WTC11 (cell line): ENCODE measurements around the gene SLC6A18.

ENCODE experiments used
- FOXP1 ChIP-seq: sonication (generic); formaldehyde crosslinking; IDR thresholded peaks from 2 replicates; pipeline ENCODE4 v1.8.0; 2022; ENCODE audit warnings: missing genetic modification reagents, mild to moderate bottlenecking, moderate library complexity, borderline replicate concordance
- JUN ChIP-seq: sonication (generic); formaldehyde crosslinking; IDR thresholded peaks from 2 replicates; pipeline ENCODE4 v1.8.0; 2023; ENCODE audit warnings: mild to moderate bottlenecking, missing genetic modification reagents
- NR1H2 ChIP-seq: sonication (generic); formaldehyde crosslinking; IDR thresholded peaks from 2 replicates; pipeline ENCODE4 v1.9.0; 2021; ENCODE audit warnings: mild to moderate bottlenecking, moderate library complexity, missing genetic modification reagents
- NR2C2 ChIP-seq: sonication (generic); formaldehyde crosslinking; IDR thresholded peaks from 2 replicates; pipeline ENCODE4 v1.8.0; 2022; ENCODE audit warnings: mild to moderate bottlenecking, missing genetic modification reagents
- ZNF232 ChIP-seq: sonication (generic); formaldehyde crosslinking; IDR thresholded peaks from 2 replicates; pipeline ENCODE4 v1.8.0; 2022; ENCODE audit warnings: mild to moderate bottlenecking, missing genetic modification reagents
- TF ChIP-seq, protein P1 (sequence below): fragments of 200-600 bp; IDR thresholded peaks from 2 replicates; pipeline ENCODE4 v1.8.0; 2022; ENCODE audit warnings: antibody characterized with exemption
- TF ChIP-seq, protein P2 (sequence below): sonication (generic); formaldehyde crosslinking; conservative IDR thresholded peaks from 2 replicates; pipeline ENCODE4 v1.8.1; 2023; ENCODE audit warnings: mild to moderate bottlenecking, low read depth, missing genetic modification reagents, moderate library complexity
- TF ChIP-seq, protein P3 (sequence below): sonication (generic); formaldehyde crosslinking; IDR thresholded peaks from 2 replicates; pipeline ENCODE4 v1.8.0; 2023; ENCODE audit warnings: missing genetic modification reagents, mild to moderate bottlenecking, borderline replicate concordance
- TF ChIP-seq, protein P4 (sequence below): sonication (generic); formaldehyde crosslinking; IDR thresholded peaks from 2 replicates; pipeline ENCODE4 v1.8.0; 2022; ENCODE audit warnings: mild to moderate bottlenecking, missing genetic modification reagents
- TF ChIP-seq, protein P5 (sequence below): sonication (generic); formaldehyde crosslinking; IDR thresholded peaks from 2 replicates; pipeline ENCODE4 v1.8.1; 2022; ENCODE audit warnings: mild to moderate bottlenecking, moderate library complexity, missing genetic modification reagents
- TF ChIP-seq, protein P6 (sequence below): sonication (generic); formaldehyde crosslinking; IDR thresholded peaks from 2 replicates; pipeline ENCODE4 v1.8.0; 2022; ENCODE audit warnings: mild to moderate bottlenecking, missing genetic modification reagents

DNA sequence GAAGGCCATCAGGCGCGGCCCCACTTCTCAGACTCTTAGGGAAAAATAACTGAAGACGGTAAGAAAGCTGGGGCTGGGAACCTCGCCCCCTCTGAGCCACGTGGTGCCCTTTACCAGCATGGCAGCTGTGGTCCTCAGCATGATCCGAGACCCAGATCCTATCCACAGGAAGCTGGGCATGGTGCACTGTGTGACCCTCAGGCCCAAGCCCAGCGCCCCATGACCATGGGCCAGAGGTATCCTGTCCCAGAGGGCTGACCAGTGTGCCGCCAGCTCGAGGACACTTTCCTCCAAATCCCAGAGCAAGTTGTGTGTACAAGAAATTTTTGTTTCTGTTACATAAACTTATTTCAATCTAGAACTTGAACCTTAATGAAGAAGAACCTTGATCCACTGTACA, 41.6 kb downstream of the SLC6A18 start:
- TF ChIP-seq, protein P1, sequence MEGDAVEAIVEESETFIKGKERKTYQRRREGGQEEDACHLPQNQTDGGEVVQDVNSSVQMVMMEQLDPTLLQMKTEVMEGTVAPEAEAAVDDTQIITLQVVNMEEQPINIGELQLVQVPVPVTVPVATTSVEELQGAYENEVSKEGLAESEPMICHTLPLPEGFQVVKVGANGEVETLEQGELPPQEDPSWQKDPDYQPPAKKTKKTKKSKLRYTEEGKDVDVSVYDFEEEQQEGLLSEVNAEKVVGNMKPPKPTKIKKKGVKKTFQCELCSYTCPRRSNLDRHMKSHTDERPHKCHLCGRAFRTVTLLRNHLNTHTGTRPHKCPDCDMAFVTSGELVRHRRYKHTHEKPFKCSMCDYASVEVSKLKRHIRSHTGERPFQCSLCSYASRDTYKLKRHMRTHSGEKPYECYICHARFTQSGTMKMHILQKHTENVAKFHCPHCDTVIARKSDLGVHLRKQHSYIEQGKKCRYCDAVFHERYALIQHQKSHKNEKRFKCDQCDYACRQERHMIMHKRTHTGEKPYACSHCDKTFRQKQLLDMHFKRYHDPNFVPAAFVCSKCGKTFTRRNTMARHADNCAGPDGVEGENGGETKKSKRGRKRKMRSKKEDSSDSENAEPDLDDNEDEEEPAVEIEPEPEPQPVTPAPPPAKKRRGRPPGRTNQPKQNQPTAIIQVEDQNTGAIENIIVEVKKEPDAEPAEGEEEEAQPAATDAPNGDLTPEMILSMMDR = no peak
- TF ChIP-seq, protein P2, sequence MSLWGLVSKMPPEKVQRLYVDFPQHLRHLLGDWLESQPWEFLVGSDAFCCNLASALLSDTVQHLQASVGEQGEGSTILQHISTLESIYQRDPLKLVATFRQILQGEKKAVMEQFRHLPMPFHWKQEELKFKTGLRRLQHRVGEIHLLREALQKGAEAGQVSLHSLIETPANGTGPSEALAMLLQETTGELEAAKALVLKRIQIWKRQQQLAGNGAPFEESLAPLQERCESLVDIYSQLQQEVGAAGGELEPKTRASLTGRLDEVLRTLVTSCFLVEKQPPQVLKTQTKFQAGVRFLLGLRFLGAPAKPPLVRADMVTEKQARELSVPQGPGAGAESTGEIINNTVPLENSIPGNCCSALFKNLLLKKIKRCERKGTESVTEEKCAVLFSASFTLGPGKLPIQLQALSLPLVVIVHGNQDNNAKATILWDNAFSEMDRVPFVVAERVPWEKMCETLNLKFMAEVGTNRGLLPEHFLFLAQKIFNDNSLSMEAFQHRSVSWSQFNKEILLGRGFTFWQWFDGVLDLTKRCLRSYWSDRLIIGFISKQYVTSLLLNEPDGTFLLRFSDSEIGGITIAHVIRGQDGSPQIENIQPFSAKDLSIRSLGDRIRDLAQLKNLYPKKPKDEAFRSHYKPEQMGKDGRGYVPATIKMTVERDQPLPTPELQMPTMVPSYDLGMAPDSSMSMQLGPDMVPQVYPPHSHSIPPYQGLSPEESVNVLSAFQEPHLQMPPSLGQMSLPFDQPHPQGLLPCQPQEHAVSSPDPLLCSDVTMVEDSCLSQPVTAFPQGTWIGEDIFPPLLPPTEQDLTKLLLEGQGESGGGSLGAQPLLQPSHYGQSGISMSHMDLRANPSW (CRISPR knock-in tag) = no peak
- TF ChIP-seq FOXP1 (CRISPR knock-in tag) = no peak
- TF ChIP-seq, protein P3, sequence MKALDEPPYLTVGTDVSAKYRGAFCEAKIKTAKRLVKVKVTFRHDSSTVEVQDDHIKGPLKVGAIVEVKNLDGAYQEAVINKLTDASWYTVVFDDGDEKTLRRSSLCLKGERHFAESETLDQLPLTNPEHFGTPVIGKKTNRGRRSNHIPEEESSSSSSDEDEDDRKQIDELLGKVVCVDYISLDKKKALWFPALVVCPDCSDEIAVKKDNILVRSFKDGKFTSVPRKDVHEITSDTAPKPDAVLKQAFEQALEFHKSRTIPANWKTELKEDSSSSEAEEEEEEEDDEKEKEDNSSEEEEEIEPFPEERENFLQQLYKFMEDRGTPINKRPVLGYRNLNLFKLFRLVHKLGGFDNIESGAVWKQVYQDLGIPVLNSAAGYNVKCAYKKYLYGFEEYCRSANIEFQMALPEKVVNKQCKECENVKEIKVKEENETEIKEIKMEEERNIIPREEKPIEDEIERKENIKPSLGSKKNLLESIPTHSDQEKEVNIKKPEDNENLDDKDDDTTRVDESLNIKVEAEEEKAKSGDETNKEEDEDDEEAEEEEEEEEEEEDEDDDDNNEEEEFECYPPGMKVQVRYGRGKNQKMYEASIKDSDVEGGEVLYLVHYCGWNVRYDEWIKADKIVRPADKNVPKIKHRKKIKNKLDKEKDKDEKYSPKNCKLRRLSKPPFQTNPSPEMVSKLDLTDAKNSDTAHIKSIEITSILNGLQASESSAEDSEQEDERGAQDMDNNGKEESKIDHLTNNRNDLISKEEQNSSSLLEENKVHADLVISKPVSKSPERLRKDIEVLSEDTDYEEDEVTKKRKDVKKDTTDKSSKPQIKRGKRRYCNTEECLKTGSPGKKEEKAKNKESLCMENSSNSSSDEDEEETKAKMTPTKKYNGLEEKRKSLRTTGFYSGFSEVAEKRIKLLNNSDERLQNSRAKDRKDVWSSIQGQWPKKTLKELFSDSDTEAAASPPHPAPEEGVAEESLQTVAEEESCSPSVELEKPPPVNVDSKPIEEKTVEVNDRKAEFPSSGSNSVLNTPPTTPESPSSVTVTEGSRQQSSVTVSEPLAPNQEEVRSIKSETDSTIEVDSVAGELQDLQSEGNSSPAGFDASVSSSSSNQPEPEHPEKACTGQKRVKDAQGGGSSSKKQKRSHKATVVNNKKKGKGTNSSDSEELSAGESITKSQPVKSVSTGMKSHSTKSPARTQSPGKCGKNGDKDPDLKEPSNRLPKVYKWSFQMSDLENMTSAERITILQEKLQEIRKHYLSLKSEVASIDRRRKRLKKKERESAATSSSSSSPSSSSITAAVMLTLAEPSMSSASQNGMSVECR (CRISPR knock-in tag) = no peak
- TF ChIP-seq ZNF232 (CRISPR knock-in tag) = no peak
- TF ChIP-seq, protein P4, sequence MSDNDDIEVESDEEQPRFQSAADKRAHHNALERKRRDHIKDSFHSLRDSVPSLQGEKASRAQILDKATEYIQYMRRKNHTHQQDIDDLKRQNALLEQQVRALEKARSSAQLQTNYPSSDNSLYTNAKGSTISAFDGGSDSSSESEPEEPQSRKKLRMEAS (CRISPR knock-in tag) = no peak
- no peak for TF ChIP-seq NR1H2 (CRISPR knock-in tag)
- TF ChIP-seq JUN = no peak
- TF ChIP-seq, protein P5, sequence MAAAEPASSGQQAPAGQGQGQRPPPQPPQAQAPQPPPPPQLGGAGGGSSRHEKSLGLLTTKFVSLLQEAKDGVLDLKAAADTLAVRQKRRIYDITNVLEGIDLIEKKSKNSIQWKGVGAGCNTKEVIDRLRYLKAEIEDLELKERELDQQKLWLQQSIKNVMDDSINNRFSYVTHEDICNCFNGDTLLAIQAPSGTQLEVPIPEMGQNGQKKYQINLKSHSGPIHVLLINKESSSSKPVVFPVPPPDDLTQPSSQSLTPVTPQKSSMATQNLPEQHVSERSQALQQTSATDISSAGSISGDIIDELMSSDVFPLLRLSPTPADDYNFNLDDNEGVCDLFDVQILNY (CRISPR knock-in tag) = no peak
- TF ChIP-seq NR2C2 = no peak
- TF ChIP-seq, protein P6, sequence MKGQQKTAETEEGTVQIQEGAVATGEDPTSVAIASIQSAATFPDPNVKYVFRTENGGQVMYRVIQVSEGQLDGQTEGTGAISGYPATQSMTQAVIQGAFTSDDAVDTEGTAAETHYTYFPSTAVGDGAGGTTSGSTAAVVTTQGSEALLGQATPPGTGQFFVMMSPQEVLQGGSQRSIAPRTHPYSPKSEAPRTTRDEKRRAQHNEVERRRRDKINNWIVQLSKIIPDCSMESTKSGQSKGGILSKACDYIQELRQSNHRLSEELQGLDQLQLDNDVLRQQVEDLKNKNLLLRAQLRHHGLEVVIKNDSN (CRISPR knock-in tag) = no peak
